Measurements from ENCODE around the gene XYLT1. TPM values are rescaled to one million over a fixed set of nuclear protein-coding genes. Genes with fewer than 3 reads are reported as not detected.

The XYLT1 gene
- total RNA-seq, 2 donors from 2014 or later = 15.0 to 18.3 TPM

DNA sequence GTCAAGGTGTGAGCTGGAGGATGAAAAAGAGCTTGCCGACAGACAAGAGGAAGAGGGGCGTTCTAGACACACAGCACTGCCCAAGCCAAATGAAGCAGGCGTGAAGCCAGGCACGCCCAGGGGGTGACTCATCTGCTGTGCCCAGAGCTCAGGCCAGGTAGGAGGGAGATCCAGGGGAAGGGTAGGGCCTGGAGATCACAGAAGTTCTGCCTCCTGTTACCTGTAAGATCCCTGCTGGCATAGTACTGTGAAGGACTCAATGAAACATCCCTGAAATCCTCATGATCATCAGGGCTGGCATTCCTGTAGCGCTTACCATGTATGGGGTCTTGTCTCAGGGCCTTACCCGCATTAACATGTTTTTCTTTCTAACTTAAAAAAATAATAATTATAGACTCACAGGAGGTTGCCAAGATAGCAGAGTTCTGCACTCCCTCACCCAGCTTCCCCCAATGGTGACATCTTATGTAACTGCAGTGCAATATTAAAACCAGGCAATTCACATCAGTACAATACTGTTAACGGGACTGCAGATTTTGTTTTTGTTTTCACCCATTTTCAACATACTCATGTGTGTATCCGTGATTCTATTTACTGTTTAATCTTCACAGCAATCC lies 158.6 kb downstream of the XYLT1 start:
- Histone ChIP-seq H3K9ac (ENCODE audit: low read depth in 2 of 2, low read length in 2 of 2) (no peak overlapping the region), H3K4me3 (no peak overlapping the region), H3K27me3 (no peaks in the 10 kb centered on the region), H3K9me3 (no peaks in the 10 kb centered on the region), H3K36me3 (no peaks in the 10 kb centered on the region), H3K27ac (peak overlapping the region; percentile 57), H3K4me1 (no peaks in the 10 kb centered on the region)
- TF ChIP-seq, protein P1, sequence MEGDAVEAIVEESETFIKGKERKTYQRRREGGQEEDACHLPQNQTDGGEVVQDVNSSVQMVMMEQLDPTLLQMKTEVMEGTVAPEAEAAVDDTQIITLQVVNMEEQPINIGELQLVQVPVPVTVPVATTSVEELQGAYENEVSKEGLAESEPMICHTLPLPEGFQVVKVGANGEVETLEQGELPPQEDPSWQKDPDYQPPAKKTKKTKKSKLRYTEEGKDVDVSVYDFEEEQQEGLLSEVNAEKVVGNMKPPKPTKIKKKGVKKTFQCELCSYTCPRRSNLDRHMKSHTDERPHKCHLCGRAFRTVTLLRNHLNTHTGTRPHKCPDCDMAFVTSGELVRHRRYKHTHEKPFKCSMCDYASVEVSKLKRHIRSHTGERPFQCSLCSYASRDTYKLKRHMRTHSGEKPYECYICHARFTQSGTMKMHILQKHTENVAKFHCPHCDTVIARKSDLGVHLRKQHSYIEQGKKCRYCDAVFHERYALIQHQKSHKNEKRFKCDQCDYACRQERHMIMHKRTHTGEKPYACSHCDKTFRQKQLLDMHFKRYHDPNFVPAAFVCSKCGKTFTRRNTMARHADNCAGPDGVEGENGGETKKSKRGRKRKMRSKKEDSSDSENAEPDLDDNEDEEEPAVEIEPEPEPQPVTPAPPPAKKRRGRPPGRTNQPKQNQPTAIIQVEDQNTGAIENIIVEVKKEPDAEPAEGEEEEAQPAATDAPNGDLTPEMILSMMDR (IDR thresholded peaks at IDR 0.05) = no peak
- intact Hi-C loops (cut with DNase I) = no loop called here
- peak; percentile 88 for DNase-seq

DNA sequence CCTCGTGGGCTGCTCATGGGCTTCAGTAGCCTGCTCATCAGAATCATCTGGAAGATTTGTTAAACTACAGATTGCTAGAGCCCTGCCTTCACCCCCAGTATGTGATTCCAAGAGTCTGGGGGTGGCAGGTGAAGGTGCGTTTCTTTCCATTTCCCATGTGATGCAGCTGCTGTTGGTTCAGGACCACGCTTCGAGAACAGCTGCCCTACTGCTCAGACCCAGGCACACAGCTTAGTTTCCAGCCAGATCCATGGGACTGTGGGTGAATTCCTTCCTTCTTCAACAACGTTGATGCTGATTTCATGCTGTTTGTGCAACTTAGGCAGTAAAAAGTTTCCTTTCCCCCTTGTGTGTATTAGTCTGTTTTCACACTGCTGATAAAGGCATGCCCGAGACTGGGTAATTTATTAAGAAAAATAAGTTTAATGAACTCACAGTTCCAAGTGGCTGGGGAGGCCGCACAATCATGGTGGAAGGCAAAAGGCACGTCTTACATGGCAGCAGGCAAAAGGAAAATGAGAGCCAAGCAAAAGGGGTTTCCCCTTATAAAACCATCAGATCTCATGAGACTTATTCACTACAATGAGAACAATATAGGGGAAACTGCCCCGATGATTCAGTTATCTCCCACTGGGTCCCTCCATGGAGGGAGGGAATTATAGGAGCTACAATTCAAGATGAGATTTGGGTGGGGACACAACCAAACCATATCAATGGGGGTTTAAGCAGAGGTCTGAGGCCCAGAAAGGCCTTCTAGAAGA lies 159.2 kb downstream of the XYLT1 start:
- no peak for DNase-seq
- Histone ChIP-seq H3K27me3 (no peaks in the 10 kb centered on the region), H3K36me3 (no peaks in the 10 kb centered on the region), H3K27ac (peak overlapping the region; percentile 57), H3K4me1 (no peaks in the 10 kb centered on the region), H3K4me3 (no peak overlapping the region), H3K9ac (ENCODE audit: low read depth in 2 of 2, low read length in 2 of 2) (no peak overlapping the region), H3K9me3 (no peaks in the 10 kb centered on the region)
- TF ChIP-seq, protein P1 (IDR thresholded peaks at IDR 0.05) = no peak
- intact Hi-C loops (cut with DNase I) = no loop called here

DNA sequence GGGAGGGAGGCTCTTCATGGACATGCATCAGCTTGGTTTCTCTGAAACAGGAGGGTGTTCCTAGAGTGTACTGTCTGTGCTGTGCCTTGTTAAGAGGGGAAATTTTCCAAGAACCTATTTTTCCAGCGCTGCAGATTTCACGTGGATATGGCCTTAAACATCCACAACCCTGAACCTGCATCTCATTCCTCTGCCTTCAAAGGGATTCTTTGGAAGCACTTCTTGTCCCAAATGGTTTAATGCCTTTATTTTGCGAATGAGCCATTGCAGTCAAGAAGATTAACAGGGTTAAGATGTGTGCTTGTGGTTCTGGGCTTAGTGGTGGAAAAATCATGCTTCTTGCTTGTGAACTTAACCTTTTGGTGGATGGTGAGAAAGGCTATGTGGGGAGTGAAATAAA lies 161.2 kb downstream of the XYLT1 start:
- DNase-seq = no peak
- peaks cover 5% of the 10 kb centered on the region for H3K4me1 ChIP-seq
- H3K27me3 ChIP-seq = no peaks in the 10 kb centered on the region
- TF ChIP-seq, protein P1 (IDR thresholded peaks at IDR 0.05) = no peak
- no peaks in the 10 kb centered on the region for H3K9me3 ChIP-seq
- no peaks in the 10 kb centered on the region for H3K36me3 ChIP-seq
- no peak overlapping the region for H3K4me3 ChIP-seq
- no peak overlapping the region for H3K27ac ChIP-seq
- intact Hi-C loops (cut with DNase I) = no loop called here
- no peak overlapping the region for H3K9ac ChIP-seq (ENCODE audit: low read depth in 2 of 2, low read length in 2 of 2)

DNA sequence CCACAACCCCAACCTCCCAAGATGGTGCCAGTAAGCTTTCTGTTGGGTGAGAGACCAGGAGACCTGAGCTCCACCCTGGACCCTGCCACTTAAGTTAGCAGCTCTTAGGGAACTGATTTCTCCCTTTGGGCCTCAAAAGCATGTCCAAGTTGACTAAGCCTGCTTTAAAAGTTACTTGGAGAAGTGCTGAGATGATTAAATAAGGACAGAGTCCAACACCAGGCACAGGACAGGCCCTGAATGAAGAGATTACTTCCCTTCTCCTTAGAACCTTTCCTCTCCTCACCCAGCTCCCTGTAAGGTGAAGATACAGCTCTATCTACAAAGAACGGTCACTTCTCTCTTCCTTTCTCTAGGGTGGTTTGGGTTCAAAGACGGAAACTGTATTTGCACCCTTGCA lies 162.6 kb downstream of the XYLT1 start:
- H3K27ac ChIP-seq = no peak overlapping the region
- H3K4me3 ChIP-seq = no peak overlapping the region
- H3K9ac ChIP-seq (ENCODE audit: low read depth in 2 of 2, low read length in 2 of 2) = no peak overlapping the region
- no peak for DNase-seq
- no peaks in the 10 kb centered on the region for H3K9me3 ChIP-seq
- peaks cover 5% of the 10 kb centered on the region for H3K4me1 ChIP-seq
- intact Hi-C loops (cut with DNase I) = no loop called here
- TF ChIP-seq, protein P1 (IDR thresholded peaks at IDR 0.05) = no peak
- H3K27me3 ChIP-seq = no peaks in the 10 kb centered on the region
- H3K36me3 ChIP-seq = no peaks in the 10 kb centered on the region

DNA sequence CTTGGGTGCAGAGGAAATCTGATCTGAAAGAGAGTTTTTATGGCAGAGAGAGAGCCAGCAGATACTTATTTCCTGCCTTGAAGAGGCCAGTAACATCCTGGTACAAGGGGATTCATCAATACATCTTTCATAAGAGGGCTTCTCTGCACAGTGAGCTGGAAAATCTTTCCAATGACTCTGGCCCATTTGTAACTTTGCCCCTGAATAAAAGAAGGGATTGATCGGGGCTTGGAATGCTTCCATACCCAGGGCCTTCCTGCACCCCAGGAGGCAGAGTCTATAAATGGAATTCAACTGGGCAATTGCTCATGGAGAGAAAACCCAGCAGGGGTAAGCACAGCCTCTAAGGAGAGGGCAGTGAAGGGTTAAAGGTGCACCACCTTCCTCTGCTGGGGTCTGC lies 163.3 kb downstream of the XYLT1 start:
- no peak for DNase-seq
- TF ChIP-seq, protein P1 (IDR thresholded peaks at IDR 0.05) = no peak
- H3K4me1 ChIP-seq = peaks cover 5% of the 10 kb centered on the region

More for the DNA sequence above, 163.3 kb downstream of the XYLT1 start:
- no peaks in the 10 kb centered on the region for H3K9me3 ChIP-seq
- H3K4me3 ChIP-seq = no peak overlapping the region
- no peaks in the 10 kb centered on the region for H3K27me3 ChIP-seq
- intact Hi-C loops (cut with DNase I) = no loop called here
- H3K27ac ChIP-seq = no peak overlapping the region
- no peak overlapping the region for H3K9ac ChIP-seq (ENCODE audit: low read depth in 2 of 2, low read length in 2 of 2)
- H3K36me3 ChIP-seq = no peaks in the 10 kb centered on the region
